DOHH2 (cell line): ENCODE results near the gene SCYGR6.
A peak's percentile ranks its signal among the peaks of the same experiment; 100 is the strongest.
"Not testable (repeated sequence)": the region's sequence is repeated elsewhere in the genome, so short reads cannot be mapped to it uniquely, and the experiment has no call there.

ENCODE experiments used
- H3F3A ChIP-seq: fragments of 200-600 bp; sonication (generic), shearing (Covaris generic); 2 replicates; pipeline ENCODE4 v1.6.0; 2016; ENCODE audit warnings: antibody characterized with exemption, mild to moderate bottlenecking; ENCODE audit not compliant: control insufficient read depth, insufficient read depth
- H3K27ac ChIP-seq: fragments of 200-600 bp; sonication (generic); 2 replicates; pipeline ENCODE4 v1.5.1; 2014; ENCODE audit warnings: low read depth, mild to moderate bottlenecking, low read length, moderate library complexity
- H3K27me3 ChIP-seq: fragments of 200-600 bp; sonication (generic); 2 replicates; pipeline ENCODE4 v1.6.1; 2014; ENCODE audit warnings: mild to moderate bottlenecking, low read length, mixed read lengths; ENCODE audit not compliant: control insufficient read depth
- H3K36me3 ChIP-seq: fragments of 200-600 bp; sonication (generic); 2 replicates; pipeline ENCODE4 v1.6.1; 2014; ENCODE audit warnings: mild to moderate bottlenecking, low read length, moderate library complexity, mixed read lengths; ENCODE audit not compliant: control insufficient read depth
- H3K4me1 ChIP-seq: fragments of 200-600 bp; sonication (generic); 2 replicates; pipeline ENCODE4 v1.6.1; 2014; ENCODE audit warnings: mild to moderate bottlenecking, low read length, mixed read lengths; ENCODE audit not compliant: control insufficient read depth
- H3K4me2 ChIP-seq: fragments of 200-600 bp; sonication (generic); 2 replicates; pipeline ENCODE4 v1.6.0; 2014; ENCODE audit warnings: mild to moderate bottlenecking, low read length, moderate library complexity
- H3K4me3 ChIP-seq: fragments of 200-600 bp; sonication (generic); 2 replicates; pipeline ENCODE4 v1.5.1; 2014; ENCODE audit warnings: mild to moderate bottlenecking, low read length, mixed read lengths
- H3K79me2 ChIP-seq: fragments of 200-600 bp; sonication (generic); 2 replicates; pipeline ENCODE4 v1.6.1; 2014; ENCODE audit warnings: mild to moderate bottlenecking, low read length, mixed read lengths; ENCODE audit not compliant: control insufficient read depth
- H3K9me2 ChIP-seq: fragments of 200-600 bp; sonication (generic); replicated peaks from 2 replicates; pipeline ENCODE4 v1.6.1; 2014; ENCODE audit warnings: mild to moderate bottlenecking, low read length, mixed read lengths; ENCODE audit not compliant: control insufficient read depth
- H3K9me3 ChIP-seq: fragments of 200-600 bp; sonication (generic); 2 replicates; pipeline ENCODE4 v1.6.1; 2014; ENCODE audit warnings: antibody characterized with exemption, low read length, mixed read lengths; ENCODE audit not compliant: control insufficient read depth, insufficient read depth
- H4K20me1 ChIP-seq: fragments of 200-600 bp; sonication (generic); 2 replicates; pipeline ENCODE4 v1.6.0; 2014; ENCODE audit warnings: low read depth, mild to moderate bottlenecking, antibody characterized with exemption, low read length, moderate library complexity; ENCODE audit not compliant: control insufficient read depth, insufficient read depth
- CTCF ChIP-seq: fragments of 200-600 bp; sonication (generic); IDR thresholded peaks from one replicate; pipeline ENCODE4 v1.5.1; 2014; ENCODE audit warnings: antibody characterized with exemption, mild to moderate bottlenecking, low read depth, low read length; ENCODE audit not compliant: poor library complexity, severe bottlenecking
- EZH2phosphoT487 ChIP-seq: fragments of 200-600 bp; sonication (generic); IDR thresholded peaks from 2 replicates; pipeline ENCODE4 v1.6.1; 2017; ENCODE audit warnings: borderline replicate concordance, mild to moderate bottlenecking, antibody characterized with exemption, low read length, moderate library complexity, mixed read lengths

SCYGR6 gene

GRCh38 chr2:227748079-227748478, 23.5 kb upstream of the SCYGR6 start:
- Histone ChIP-seq H3K4me2 (no peak overlapping the region), H3K9me3 (no peaks in the 10 kb centered on the region), H3K36me3 (no peaks in the 10 kb centered on the region), H3K27ac (no peak overlapping the region), H3K4me1 (no peaks in the 10 kb centered on the region), H3F3A (no peaks in the 10 kb centered on the region), H3K27me3 (no peaks in the 10 kb centered on the region), H4K20me1 (no peaks in the 10 kb centered on the region), H3K9me2 (no peaks in the 10 kb centered on the region), H3K79me2 (no peaks in the 10 kb centered on the region), H3K4me3 (no peak overlapping the region)
- peak; percentile 29 for TF ChIP-seq CTCF
- TF ChIP-seq EZH2phosphoT487, result no peak

GRCh38 chr2:227745594-227745993, 21.0 kb upstream of the SCYGR6 start, which contains the start of gene SCYGR8:
Gene SCYGR8 (plus strand): TSS chr2:227745894. CDS start chr2:227745894, 0 bp downstream.
- Histone ChIP-seq H3K36me3 (no peaks in the 10 kb centered on the region), H3F3A (no peaks in the 10 kb centered on the region), H3K79me2 (no peaks in the 10 kb centered on the region), H3K4me2 (no peak within 1 kb of the TSS), H3K9me3 (no peaks in the 10 kb centered on the region), H3K27me3 (no peaks in the 10 kb centered on the region), H3K9me2 (no peaks in the 10 kb centered on the region), H3K27ac (no peak within 1 kb of the TSS), H3K4me1 (no peaks in the 10 kb centered on the region), H3K4me3 (no peak within 1 kb of the TSS), H4K20me1 (no peaks in the 10 kb centered on the region)
- TF ChIP-seq EZH2phosphoT487, result no peak
- TF ChIP-seq CTCF, result no peak

GRCh38 chr2:227740705-227741104, 16.1 kb upstream of the SCYGR6 start:
- H3K27me3 ChIP-seq, H3K79me2 ChIP-seq, H4K20me1 ChIP-seq, H3F3A ChIP-seq, H3K4me3 ChIP-seq, H3K4me1 ChIP-seq, H3K9me2 ChIP-seq, H3K27ac ChIP-seq, H3K9me3 ChIP-seq, H3K4me2 ChIP-seq, H3K36me3 ChIP-seq: not testable (repeated sequence)

GRCh38 chr2:227739351-227739750, 14.8 kb upstream of the SCYGR6 start:
- TF ChIP-seq EZH2phosphoT487, result no peak
- TF ChIP-seq CTCF, result no peak
- Histone ChIP-seq H3K9me2 (no peaks in the 10 kb centered on the region), H3K4me2 (no peak overlapping the region), H3K36me3 (no peaks in the 10 kb centered on the region), H3K9me3 (no peaks in the 10 kb centered on the region), H3K27me3 (no peaks in the 10 kb centered on the region), H3K4me1 (no peaks in the 10 kb centered on the region), H3F3A (no peaks in the 10 kb centered on the region), H3K79me2 (no peaks in the 10 kb centered on the region), H4K20me1 (no peaks in the 10 kb centered on the region), H3K4me3 (no peak overlapping the region), H3K27ac (no peak overlapping the region)
